ENCODE results near the gene ADAMTSL1.
"Not testable (repeated sequence)": the region's sequence is repeated elsewhere in the genome, so short reads cannot be mapped to it uniquely, and the experiment has no call there.

The ADAMTSL1 gene

DNA sequence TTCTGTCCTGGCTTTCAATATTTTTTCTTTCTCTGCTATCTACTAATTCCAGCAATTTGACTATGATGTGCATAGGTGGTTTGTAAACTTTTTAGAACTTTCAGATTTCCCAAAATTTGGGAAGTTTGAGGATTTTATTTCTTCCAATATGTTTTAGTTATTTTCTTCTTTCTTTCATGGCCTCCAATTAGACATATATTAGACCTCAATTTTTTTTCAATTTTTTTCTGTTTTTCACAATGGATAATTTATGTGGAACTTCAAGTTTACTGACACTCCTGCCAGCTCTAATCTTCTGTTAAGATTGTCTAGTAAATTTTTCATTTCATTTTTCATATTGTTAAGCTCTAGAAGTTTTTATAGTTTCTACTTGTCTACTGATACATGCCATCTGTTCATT, 395.8 kb downstream of the ADAMTSL1 start:
- intact Hi-C loops (cut with DNase I), result no loop called here
- DNase-seq, result no peak

GRCh38 chr9:18874069-18874468, 400.1 kb downstream of the ADAMTSL1 start:
- no peak for DNase-seq
- intact Hi-C loops (cut with DNase I), result no loop called here

- intact Hi-C loops (cut with DNase I); DNase-seq: not testable (repeated sequence)
Observed at GRCh38 chr9:18874990-18875389, 401.0 kb downstream of the ADAMTSL1 start.

GRCh38 chr9:18877984-18878383, 404.0 kb downstream of the ADAMTSL1 start:
- intact Hi-C loops (cut with DNase I), result no loop called here
- DNase-seq, result no peak

DNA sequence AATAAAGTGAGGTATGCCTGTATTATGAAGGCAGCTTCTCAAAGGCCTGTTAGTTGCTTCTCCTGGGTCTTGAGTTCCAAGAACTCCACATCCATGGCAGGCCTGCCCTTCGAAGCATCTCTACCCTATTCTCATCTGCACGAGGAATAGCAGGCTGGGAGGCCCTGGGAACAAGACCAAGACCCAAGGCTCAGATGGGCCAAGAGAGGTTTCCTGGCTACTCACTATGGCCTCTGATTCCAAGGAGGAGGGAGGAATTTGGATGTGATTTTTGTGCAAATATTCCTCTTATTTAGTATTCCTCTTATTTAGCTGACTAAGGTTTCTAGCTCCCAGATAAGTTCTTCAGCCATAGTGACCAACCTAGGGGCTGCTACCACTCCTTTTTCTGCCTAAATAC, 407.8 kb downstream of the ADAMTSL1 start:
- no peak for DNase-seq
- intact Hi-C loops (cut with DNase I), result no loop called here

DNA sequence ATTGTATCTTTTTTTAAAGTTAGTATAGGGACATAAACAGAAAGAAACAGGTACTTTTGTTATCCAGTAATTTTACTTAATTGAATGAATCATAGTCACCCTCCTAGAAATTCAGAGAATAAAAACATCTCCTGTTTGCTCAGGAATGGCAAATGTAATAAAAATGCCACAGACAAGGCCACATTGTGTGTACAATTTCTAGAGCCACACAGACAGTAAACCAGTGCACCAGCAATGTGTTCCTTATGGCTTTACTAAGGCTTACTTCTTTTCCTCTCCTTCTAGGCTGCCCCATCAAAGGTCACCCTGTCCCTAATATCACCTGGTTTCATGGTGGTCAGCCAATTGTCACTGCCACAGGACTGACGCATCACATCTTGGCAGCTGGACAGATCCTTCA, 413.6 kb downstream of the ADAMTSL1 start:
- intact Hi-C loops (cut with DNase I), result no loop called here
- no peak for DNase-seq

DNA sequence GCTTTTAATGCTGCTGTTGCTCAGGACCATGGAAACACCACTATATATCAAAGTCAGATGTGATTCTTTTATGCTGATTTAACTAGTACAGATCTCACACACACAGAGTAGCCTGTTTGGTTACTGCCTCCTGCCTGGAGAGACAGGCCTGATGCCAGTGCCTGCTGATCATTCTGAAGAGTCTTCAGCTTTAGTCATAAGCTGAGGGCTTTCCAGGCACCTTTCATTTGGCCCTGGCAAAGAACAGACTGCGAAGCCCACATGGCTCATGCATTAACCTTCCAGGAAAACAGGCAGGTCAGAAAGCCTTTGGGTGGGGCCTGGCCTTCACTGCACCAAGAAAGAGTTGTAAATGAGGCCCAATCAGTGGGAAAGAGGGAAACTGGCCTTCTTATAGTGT, 414.3 kb downstream of the ADAMTSL1 start:
- DNase-seq, result no peak
- intact Hi-C loops (cut with DNase I), result no loop called here

DNA sequence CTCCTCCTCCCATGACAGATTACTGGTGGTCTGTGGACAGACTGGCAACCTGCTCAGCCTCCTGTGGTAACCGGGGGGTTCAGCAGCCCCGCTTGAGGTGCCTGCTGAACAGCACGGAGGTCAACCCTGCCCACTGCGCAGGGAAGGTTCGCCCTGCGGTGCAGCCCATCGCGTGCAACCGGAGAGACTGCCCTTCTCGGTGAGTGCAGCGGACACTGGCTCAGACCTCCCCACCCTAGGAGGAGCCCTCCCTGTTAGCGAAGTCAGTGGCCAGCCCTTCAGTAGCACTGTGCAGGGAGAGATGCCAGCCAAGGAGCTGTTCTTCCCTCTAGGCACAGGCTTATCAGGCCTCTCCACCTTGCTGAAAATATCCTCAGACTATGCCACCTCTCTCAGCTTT, 415.6 kb downstream of the ADAMTSL1 start:
- DNase-seq, result peak in 1 of 10 donors; percentile 65
- intact Hi-C loops (cut with DNase I), result no loop called here

DNA sequence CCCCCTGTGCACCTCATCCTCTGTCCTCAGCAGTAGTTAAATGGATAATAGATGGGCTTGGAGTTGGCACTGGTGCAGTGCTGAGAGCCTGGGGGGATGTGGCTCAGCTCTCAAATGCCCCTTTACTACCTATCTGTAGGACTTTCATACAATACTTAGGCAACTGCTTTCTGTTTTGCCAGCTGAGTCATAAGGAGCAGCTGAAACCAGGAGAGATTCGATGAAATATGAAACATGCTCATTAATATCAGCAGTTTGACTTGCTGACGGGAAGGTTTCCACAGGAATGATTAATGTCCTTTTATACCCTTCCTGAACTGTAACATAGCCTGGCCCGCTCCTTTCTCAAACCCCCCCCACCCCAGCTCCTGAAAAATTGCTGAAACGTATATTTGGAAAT, 416.4 kb downstream of the ADAMTSL1 start:
- intact Hi-C loops (cut with DNase I), result no loop called here
- DNase-seq, result no peak

DNA sequence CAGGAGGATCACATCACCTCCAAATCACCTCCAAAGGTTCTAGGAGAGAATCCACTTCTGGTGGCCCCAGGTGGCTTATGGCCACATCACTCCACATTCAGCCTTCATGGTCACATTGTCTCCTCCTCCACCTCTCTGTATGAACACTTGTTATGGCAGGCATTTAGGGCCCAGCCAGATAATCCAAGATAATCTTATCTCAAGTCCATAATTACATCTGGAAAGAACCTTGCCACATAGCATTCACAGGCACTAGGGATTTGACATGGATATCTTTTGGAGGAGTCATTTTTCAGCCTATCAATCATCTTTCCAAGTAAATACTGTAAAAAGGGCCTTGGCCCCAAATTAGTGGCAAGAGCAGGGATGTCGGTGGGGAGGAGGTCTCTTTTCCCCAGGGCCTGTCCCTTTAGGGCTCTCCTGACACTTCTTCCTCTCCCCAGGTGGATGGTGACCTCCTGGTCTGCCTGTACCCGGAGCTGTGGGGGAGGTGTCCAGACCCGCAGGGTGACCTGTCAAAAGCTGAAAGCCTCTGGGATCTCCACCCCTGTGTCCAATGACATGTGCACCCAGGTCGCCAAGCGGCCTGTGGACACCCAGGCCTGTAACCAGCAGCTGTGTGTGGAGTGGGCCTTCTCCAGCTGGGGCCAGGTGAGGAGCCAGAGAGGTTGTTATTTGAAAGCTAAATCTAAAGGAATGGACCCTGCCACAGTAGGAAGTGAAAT, 418.2 kb downstream of the ADAMTSL1 start:
- intact Hi-C loops (cut with DNase I), result no loop called here
- no peak for DNase-seq

- no peak for DNase-seq
- intact Hi-C loops (cut with DNase I), result no loop called here
Observed at GRCh38 chr9:18893046-18893445, 419.1 kb downstream of the ADAMTSL1 start.

DNA sequence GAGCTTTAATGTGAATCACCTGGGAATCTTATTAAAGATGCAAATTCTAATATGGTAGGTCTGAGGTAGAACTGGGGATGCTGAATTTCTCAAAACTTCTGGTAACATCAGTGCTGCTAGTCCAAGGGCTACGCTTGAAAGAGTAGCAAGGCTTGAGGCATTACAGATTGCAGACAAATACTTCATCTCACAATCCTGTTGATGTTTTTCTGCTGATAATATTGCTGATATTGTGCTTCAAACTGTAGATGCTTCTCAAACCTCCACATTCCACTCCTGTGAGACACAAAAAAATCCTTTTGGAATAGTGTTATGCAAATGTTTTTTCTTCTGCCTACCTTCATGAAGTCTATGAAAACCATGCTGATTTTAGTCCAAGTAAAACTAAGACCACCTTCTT, 419.5 kb downstream of the ADAMTSL1 start:
- intact Hi-C loops (cut with DNase I), result no loop called here

DNA sequence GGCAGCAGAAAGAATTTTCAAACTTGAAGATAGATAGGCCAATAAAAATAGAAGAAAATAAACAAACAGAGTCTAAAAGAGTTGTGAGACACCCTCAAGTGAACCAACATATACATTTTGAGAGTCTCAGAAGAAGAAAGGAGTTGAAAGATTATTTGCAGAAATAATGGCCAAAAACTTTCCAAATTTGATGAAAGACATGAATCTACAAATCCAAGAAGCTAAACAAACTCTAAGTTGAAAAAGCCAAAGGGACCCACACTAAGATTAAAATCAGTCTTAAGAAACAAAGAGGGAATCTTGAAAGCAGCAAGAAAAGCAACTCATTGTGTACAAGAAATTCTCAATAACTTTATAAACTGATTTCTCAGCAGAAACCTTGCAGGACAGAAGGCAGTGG, 422.1 kb downstream of the ADAMTSL1 start:
- no peak for DNase-seq
- intact Hi-C loops (cut with DNase I), result no loop called here

More for the DNA sequence above, 419.5 kb downstream of the ADAMTSL1 start:
- no peak for DNase-seq

DNA sequence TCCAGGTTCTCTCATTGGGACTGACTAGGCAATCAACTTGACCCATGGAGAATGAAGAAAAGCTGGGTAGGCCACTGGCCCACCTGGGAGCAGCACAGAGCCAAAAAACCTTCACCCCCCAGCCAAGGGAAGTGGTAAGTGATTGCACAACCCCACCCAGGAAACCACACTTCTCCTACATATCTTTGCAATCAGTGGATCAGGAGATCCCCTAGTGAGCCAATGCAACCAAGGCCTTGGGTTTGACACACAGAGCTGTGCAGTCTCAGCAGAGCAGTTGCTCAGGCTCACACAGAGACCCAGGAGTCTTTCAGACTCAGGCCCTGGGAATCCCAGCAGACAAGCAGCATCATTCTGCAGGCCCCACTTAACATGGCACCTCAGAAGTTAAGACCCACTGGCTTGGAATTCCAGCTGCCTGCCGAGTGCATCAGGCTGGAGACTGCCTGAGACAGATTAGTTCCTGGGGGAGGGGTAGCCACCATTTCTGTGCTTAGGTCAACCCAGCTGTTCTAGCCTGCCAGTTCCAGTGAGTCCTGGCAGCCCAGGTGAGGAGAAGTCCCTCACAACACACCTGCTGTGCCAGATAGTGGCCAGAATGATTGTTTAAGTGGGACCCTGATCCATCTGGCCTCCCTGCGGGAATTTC, 422.7 kb downstream of the ADAMTSL1 start:
- intact Hi-C loops (cut with DNase I), result no loop called here
- no peak for DNase-seq

GRCh38 chr9:18903450-18903849, 429.5 kb downstream of the ADAMTSL1 start:
- DNase-seq, result no peak
- intact Hi-C loops (cut with DNase I), result no loop called here

DNA sequence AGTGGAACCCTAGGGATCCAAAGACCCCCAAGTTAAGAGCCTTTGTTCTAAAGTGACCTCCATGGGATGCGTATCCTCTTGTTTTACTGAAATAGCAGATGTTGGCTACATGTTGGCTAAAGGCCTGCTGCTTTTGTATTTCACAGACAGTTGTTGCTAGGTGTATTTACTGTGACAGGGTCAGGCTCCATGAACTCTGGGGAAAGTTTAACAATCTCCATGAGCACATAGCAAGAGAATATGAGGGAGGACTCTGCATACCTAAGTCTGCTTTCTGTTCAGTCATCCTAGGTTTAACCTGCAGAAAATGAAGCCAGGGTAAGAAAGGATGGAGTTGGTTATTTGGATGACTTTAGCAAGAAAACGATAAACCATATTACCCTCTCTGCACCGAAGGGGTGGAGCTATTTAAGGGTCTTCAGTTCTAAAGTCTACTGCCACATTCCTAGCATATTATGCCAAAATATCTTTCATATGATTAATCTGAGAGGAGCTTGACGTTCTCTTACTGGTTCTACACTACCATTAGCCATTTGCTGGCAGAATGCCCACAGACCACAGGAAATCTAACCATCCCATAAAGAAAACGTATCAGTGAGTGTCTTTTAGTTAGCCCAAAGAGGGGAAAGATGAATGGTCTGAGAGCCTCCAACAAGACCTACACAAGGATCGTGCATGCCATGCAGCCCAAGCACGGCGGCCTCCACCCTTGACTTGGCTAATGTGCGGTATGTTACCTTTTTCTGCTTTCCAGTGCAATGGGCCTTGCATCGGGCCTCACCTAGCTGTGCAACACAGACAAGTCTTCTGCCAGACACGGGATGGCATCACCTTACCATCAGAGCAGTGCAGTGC, 431.3 kb downstream of the ADAMTSL1 start:
- DNase-seq, result no peak
- intact Hi-C loops (cut with DNase I), result no loop called here

GRCh38 chr9:18905883-18906629, 432.1 kb downstream of the ADAMTSL1 start:
- no peak for DNase-seq
- intact Hi-C loops (cut with DNase I), result no loop called here

DNA sequence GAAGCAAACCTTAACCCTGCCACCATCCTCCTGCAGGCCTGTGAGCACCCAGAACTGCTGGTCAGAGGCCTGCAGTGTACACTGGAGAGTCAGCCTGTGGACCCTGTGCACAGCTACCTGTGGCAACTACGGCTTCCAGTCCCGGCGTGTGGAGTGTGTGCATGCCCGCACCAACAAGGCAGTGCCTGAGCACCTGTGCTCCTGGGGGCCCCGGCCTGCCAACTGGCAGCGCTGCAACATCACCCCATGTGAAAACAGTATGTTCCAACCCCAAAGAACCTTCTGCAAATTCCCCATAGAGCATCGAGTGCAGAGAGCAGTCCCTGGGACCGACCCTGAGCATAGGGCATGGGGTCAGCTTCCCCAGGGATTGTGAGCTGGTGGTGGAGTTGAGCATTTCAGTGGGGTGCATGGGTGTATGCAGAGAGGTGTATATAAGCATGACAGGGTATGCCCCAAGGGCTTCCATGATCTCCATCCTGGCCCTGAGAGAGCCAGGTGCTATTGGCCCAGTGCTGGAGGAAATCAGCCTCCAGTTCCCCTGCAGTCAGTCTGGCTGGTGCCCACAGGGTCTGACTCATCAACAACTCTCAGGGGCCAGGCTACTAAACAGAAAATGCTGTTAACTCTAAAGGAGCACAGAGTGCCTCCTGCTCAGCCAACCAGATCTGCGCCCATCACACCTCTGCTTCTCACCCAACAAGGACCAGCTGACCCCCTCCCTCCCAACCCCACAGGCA, 432.9 kb downstream of the ADAMTSL1 start:
- DNase-seq, result peak in 2 of 10 donors; percentile 16 to 20
- intact Hi-C loops (cut with DNase I), result no loop called here

DNA sequence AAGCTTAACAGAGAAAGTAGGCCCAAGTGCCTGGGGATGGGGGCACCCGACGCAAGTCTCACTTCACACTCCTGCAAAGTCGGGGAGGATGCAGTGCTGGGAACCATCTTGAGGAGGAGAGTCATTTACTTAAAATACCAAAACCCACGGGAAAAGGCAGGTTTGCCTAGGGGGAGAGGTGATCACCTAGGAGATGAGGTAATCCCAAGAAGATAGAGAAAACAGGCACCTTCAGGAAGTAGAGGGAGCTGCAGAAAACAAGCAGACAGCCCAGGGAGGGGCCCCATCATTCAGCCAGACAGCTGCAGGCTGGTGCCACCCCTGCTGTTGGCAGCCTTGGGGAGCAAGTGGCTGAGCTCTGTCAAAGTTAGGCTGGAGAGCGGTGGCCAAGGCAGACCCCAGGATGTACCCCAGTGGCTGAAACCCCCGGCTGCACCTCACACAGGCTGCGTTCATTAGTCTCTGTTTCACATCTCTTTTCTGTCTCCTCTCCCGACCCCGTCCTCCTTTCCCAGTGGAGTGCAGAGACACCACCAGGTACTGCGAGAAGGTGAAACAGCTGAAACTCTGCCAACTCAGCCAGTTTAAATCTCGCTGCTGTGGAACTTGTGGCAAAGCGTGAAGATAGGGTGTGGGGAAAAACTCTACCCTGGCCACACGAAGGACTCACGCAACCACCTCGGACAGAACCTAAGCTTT, 434.1 kb downstream of the ADAMTSL1 start:
- no peak for DNase-seq
- intact Hi-C loops (cut with DNase I), result no loop called here

Measured in posterior cingulate gyrus (tissue), 11 donors.